Hippocampal formation (tissue), 2 donors: ENCODE results near the gene CYP3A5.
"Not testable (repeated sequence)": the region's sequence is repeated elsewhere in the genome, so short reads cannot be mapped to it uniquely, and the experiment has no call there.

Source experiments
- DNase-seq, 2 donors: peaks; one replicate each; lab custom pipeline; 2025; lab: John Stamatoyannopoulos, UW

The CYP3A5 gene

GRCh38 chr7:99679400-99680191, at the start of gene CYP3A5:
TSS of gene CYP3A5 (minus strand) at chr7:99679996. CDS start at chr7:99679896, 100 bp downstream.
- DNase-seq = no peak

GRCh38 chr7:99728615-99729014, 48.8 kb upstream of the CYP3A5 start:
- DNase-seq = no peak

- DNase-seq = not testable (repeated sequence)
These were observed 43.4 kb upstream of the CYP3A5 start for GRCh38 chr7:99723201-99723600.

GRCh38 chr7:99720800-99721595, 41.2 kb upstream of the CYP3A5 start:
- no peak for DNase-seq

GRCh38 chr7:99719996-99720769, 40.4 kb upstream of the CYP3A5 start:
- no peak for DNase-seq

GRCh38 chr7:99713995-99714570, 34.3 kb upstream of the CYP3A5 start:
- no peak for DNase-seq

- DNase-seq = no peak
These were observed 30.2 kb upstream of the CYP3A5 start for GRCh38 chr7:99709838-99710578.

GRCh38 chr7:99709260-99709659, 29.5 kb upstream of the CYP3A5 start:
- DNase-seq = no peak

- DNase-seq = no peak
These were observed 27.3 kb upstream of the CYP3A5 start for GRCh38 chr7:99707096-99707495.

- no peak for DNase-seq
These were observed 20.1 kb upstream of the CYP3A5 start for GRCh38 chr7:99699946-99700345.

- not testable (repeated sequence) for DNase-seq
These were observed 19.3 kb upstream of the CYP3A5 start for GRCh38 chr7:99698867-99699730.

GRCh38 chr7:99694912-99695304, 15.1 kb upstream of the CYP3A5 start:
- no peak for DNase-seq

GRCh38 chr7:99694201-99694911, 14.6 kb upstream of the CYP3A5 start:
- no peak for DNase-seq

GRCh38 chr7:99693427-99694200, 13.8 kb upstream of the CYP3A5 start:
- DNase-seq = no peak

GRCh38 chr7:99693100-99693426, 13.3 kb upstream of the CYP3A5 start:
- no peak for DNase-seq

GRCh38 chr7:99692563-99692962, 12.8 kb upstream of the CYP3A5 start:
- DNase-seq = not testable (repeated sequence)

GRCh38 chr7:99691658-99692057, 11.9 kb upstream of the CYP3A5 start:
- DNase-seq = not testable (repeated sequence)

GRCh38 chr7:99690918-99691317, 11.1 kb upstream of the CYP3A5 start:
- DNase-seq = not testable (repeated sequence)
